Activated T-cell treated with anti-CD3 and anti-CD28 coated beads for 4 hours (primary cell): ENCODE measurements around the gene PLXNA3.

Experiments used
- DNase-seq: peaks from one replicate; pipeline ENCODE4 v3.0.0-alpha.2; 2020

PLXNA3 gene

DNA sequence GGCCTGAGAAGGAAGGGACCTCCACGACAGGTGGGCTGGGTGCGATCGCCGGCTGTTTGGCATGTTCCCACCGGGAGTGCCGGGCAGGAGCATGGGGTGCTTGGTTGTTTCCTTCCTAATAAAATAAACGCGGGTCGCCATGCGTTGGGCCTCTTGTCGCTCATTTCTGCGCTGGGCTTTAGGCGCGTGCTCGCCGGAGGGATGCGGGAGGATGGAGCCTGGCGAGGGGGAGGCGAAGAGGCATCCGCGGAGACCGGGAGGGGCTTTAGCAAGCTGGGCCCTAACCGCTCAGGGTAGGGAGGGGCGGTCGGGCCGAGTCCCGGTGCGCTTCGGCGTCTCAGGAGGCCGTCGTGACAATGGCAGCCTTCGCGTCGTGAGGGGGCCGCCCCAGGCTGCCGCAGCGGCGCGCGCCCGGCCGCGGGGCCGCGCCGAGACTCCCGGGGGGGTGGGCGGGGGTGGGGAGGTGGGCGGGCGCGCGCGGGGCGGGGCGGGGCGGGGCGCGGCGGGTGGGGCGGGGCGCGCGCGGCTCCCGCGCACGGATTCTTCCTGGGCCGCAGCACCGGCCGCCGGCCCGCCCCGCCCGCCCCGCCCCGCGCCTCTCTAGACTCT lies 21.6 kb upstream of the PLXNA3 start:
- no peak for DNase-seq

DNA sequence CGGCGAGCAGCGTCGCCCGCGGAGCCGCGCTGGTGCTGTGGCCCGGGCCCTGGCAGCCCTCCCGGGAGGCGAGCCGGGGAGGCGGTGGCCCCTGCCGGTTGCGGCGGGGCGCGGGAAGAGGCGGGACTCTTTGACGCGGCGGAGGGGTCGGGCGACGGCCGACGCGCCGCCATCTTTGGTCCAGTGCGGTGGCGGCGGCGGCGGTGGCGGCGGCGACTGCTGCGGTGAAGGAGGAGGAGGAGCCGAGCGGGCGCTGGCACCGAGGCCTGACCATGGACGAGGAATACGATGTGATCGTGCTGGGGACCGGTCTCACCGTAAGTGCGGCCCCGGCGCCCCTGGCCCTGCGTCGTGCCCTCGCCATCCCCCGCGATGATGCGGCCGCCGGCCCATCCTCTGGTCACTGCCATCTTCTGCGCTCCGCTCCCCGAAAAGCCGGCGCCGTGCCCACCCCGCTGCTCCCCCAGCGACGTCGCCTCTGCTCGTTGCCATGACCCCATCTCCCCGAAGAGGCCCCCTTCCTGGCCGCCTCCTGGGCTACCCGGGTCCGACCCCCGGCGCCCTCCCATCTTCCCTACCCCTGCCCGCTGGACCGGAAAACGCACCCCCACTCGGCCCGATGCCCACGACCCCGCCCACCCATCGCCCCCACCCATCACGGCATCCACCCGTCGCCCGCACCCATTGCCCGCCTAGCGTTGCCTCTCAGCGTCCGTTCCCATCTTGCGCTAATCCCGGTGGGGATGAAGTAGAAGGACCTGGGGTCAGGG lies 20.9 kb upstream of the PLXNA3 start, which contains the start of gene GDI1:
GDI1 (plus strand) TSS at position 172 of the 770 bp plus-strand sequence; CDS start at position 273, 101 bp downstream.
- no peak for DNase-seq

DNA sequence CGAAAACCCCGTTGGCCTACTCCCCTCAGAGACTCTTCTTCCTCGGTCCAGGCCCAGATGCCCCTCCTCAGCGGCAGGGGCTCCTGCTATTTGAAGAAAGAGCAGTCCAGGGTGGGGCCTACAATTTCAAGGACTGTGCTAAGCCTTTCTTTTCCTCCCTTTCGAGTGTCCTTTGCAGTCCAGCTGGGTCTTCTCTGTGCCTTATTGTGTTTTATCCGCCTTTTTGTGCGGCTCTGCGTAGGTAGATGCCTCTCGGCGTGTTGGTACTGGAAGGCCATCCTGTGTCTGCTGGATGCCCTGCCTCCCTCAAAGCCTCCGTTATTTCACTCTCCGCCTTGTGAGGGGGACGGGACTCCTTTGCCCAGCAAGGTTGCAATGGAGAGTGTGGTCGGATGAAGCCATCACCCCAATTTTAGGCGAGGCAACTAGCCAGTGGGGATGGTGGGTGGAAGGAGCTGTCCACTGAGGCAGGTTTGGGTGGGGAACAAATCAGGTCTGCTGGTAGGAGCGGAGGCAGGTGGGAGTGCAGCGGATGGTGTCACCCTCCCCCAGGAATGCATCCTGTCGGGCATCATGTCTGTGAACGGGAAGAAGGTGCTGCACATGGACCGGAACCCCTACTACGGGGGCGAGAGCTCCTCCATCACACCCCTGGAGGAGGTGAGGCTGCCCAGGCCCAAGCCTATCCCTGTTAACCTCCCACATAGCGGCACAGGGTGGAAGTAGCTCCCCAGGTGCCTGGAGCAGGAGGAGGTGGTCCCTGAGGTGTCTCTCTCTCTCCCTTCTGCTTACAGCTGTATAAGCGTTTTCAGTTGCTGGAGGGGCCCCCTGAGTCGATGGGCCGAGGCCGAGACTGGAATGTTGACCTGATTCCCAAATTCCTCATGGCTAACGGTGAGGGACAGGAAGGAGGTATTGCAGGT lies 19.8 kb upstream of the PLXNA3 start:
- DNase-seq: no peak

DNA sequence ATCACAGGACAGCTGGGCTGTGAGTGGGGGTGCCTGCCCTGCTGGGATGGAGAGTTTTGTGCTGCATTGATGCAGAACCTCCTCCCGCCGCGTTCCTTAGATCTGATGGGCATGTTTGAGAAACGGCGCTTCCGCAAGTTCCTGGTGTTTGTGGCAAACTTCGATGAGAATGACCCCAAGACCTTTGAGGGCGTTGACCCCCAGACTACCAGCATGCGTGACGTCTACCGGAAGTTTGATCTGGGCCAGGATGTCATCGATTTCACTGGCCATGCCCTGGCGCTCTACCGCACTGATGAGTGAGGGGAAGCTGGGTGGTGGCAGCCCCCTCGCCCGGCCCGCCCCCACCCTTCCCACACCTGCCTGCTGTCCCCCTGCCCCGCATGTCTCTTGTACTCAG lies 18.2 kb upstream of the PLXNA3 start:
- DNase-seq: no peak

DNA sequence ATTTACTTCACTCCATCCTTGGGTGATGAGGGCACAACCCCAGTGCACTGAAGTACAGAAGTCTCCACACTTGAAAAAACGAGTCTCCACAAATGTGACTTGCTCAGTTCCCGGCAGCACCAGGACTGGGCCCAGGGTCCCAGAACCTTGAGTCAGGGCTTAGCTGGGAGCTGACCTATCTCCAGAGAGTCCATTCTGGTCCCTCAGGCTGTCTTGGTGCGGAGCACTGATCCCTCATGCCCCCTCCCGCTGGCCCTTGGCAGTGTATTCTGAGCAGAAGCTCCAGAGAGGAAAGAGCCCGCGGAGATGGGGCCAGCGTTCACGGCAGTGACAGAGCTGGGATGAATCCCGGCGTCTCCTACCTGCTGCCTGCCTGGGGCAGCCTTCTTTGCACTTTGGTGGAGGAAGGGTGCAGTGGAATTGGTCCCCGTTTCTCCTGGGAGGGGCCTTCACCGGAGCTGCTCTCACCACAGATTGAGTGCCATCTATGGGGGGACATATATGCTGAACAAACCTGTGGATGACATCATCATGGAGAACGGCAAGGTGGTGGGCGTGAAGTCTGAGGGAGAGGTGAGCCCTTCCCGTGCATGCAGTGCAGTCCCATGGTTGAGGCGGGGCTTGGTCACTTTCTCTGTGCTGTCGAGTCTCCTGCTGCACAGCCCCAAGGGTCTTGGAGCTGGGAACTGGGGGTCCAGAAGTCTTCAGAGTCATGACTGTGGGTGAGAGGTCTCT lies 17.3 kb upstream of the PLXNA3 start:
- DNase-seq: no peak

DNA sequence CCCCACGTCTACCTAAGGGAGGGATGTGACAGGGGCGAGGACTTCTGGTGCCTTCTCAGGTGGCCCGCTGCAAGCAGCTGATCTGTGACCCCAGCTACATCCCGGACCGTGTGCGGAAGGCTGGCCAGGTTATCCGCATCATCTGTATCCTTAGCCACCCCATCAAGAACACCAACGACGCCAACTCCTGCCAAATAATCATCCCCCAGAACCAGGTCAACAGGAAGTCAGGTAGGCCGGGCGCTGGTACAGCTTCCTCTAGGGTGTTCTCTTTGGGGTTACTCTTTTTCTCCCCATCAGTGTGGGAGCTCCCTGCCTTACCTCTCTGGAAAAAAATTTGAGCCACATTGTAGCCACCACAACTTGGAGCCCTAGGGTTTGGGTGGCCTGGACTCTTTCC lies 16.5 kb upstream of the PLXNA3 start:
- no peak for DNase-seq

DNA sequence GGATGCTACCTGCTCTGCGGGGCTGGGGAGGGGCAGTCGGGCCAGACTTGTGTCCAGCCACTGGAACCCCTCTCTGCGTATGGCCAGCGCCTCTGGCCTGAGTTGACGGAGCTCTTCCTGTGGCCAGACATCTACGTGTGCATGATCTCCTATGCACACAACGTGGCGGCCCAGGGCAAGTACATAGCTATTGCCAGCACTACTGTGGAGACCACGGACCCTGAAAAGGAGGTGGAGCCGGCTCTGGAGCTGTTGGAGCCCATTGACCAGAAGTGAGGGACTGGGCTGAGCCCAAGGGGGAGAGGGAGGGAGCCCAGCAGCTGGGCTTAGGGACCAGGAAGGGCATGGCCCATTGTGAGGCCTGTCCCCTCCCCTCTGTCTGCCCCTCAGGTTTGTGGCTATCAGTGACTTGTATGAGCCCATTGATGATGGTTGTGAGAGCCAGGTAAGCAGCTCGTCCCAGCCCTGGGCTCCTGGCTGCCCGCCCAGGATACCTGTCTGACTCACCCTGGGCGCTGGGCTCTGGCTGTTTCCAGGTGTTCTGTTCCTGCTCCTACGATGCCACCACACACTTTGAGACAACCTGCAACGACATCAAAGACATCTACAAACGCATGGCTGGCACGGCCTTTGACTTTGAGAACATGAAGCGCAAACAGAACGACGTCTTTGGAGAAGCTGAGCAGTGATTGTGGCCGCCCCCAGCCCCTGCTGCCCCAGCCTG lies 15.9 kb upstream of the PLXNA3 start:
- DNase-seq: no peak

DNA sequence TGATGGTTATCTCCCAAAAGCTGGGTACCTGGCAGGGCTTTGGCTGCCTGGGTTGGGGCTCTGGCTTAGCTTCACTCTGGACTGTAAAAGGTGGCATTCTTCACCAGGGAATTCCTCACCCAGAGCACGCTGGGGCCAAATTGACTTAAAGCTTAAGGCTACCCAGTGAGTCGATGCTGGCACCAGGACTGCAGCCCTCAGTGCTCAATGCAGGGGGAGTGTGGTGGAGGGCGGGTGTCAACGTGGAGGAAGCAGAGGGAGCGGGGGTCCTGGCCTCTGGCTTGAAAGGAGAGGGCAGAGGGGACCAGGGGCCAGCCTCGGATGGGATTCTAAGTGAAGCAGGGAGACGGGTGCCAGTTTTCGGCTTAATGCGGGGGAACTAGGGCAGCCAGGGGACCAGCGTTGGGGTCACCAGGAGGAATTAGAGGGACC lies 14.6 kb upstream of the PLXNA3 start:
- DNase-seq: no peak

DNA sequence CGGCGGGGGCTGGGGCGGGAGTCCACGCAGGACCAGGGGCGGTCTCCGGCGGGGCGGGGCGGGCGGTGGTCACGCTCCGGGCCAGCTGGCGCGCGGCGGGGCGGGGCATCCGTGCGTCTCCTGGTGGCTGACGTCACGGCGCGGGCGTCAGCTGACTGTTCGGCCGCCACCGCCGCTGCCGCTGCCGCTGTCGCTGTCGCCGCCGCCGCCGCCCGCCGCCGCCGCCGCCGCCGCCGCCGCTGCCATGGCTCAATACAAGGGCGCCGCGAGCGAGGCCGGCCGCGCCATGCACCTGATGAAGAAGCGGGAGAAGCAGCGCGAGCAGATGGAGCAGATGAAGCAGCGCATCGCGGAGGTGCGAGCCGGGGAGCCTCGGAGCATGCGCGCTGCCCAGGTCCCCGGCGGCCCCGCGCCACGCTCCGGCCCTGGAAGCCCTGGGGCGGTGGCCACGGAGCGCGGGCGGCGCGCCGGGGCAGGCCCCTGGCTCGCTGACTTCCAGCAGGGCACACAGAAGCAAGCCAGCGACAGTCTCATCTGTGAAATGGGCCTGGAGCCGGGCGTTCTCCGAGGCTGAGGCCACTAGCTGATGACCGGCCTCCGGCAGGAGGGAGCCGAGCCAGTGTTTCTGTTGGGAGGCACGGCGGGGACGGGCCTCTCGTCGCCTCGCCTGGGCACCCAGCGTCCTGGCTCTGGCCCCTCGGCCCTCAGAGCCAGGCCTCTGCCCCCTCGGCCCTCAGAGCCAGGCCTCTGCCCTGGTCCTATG lies 13.9 kb upstream of the PLXNA3 start, which contains the start of gene FAM50A:
FAM50A (plus strand) TSS at position 150 of the 763 bp plus-strand sequence; CDS start at position 245, 95 bp downstream.
- peak; percentile 41 for DNase-seq

DNA sequence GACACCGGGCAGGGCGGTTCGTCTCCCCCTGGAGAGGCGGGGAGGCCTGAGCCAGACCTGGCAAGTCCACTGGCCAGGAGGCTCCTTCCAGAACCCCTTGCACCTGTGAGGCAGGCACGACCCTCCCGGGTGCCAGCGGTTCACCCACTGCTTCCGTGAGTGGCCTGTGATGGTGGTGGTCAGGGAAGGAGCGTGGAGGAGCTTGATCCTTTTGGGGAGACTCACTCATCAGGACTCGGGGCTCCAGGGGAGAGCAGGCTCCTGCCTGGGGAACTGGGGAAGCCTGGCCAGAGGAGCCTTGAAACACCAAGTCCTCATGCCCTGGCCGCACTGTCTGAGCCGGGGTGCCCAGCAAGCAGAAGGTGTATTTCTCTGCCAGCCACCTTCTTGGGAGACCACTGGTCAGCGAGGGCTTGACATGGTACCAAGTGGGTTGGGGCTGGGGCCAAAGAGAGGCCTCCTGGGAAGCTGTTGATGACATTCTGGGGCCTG lies 13.3 kb upstream of the PLXNA3 start:
- no peak for DNase-seq

DNA sequence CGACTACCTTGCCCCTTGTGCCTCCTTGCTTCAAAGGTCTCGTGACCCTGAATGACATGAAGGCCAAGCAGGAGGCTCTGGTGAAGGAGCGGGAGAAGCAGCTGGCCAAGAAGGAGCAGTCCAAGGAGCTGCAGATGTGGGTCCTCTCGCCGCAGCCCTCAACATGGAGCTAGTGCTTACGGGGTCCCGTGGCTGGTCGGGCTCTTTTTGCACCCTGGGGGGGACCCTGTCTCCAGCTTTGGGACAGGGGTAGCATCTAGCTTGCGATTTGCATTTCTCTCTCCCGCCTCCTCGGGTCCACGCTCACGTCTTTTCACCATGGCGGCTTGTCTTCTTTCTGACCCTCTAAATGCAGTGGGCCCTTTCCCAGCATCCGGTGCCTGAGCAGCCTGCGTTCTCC lies 12.3 kb upstream of the PLXNA3 start:
- DNase-seq: no peak

DNA sequence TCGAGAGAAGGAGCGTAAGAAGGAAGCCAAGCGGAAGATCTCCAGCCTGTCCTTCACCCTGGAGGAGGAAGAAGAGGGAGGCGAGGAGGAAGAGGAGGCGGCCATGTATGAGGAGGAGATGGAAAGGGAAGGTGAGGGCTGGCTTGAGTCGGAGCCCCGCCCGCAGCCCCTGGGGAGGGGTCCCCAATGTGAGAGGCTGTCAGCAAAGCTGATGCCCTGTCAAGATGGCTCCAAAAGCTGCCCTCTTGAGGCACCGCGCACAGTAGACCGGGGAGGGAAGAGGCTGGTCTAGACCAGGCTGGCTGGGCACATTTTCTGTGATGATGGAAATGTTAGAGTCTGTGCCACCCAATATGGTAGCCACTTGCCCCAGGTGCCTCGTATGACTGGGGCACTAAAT lies 11.7 kb upstream of the PLXNA3 start:
- DNase-seq: no peak

DNA sequence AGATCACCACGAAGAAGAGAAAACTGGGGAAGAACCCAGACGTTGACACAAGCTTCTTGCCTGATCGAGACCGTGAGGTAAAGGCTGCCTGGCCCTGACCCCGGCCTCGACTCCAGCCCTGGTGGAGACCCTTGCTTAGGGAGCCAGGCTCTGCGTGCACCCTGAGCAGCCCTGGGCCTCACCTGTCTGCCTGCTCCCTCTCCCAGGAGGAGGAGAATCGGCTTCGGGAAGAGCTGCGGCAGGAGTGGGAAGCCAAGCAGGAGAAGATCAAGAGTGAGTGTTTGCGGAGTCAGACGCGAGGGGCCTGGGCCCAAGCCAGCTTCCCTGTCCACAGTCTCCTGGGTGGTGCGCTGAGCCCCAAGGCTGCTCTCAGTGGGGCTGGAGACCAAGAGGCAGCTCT lies 9.6 kb upstream of the PLXNA3 start:
- no peak for DNase-seq

DNA sequence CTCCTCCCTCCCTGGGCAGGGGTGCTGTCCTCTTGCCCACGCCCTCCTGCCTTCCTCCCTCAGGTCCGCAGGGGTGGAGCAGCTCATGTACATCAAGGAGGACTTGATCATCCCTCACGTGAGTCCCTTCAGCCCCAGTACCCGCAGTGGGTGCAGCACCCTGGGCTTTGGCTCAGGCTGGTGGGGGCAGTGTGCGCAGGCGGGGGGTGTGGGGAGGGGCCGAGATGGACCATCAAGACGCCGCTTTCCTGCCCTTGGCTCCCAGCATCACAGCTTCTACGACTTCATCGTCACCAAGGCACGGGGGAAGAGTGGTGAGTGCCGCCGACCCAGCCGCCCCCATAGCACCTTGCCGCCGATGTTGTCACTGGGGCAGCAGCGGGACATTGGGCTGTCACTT lies 8.5 kb upstream of the PLXNA3 start:
- DNase-seq: no peak

DNA sequence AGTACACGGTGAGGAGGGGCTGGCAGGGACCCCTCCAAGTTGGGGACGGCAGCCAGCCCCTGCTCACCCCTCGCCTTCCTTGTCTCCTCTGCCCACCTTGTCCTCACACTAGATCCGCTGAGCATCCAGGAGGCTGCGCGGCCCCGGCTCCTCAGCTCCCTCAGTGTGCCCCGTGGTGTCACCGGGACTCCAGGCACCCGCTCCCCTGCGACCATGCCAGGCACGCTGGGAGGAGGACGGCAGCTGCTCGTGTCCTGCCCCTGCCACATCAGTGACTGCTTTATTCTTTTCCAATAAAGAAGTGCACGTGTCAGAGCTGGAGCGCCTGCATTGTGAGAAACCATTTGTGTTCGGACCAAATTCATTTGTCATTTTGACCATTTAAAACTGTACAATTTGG lies 7.8 kb upstream of the PLXNA3 start:
- DNase-seq: no peak

DNA sequence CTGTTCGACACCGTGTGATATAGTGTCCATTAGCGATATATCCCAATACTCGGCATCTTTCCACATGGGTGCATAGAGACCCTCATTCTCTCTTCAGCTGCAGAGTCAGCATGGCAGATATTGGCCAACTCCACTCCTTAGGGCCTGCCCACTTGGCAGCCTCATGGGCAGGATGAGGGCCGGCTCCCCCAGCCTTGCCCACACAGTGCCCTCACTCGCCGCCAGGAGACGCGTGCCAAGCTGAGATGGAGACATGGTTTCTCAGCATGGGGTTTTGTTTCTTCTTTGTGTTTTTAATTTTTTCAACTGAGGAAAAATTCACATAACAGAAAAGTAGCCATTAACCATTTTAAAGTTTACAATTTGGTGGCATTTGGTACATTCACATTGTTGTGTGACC lies 5.3 kb upstream of the PLXNA3 start:
- DNase-seq: no peak

DNA sequence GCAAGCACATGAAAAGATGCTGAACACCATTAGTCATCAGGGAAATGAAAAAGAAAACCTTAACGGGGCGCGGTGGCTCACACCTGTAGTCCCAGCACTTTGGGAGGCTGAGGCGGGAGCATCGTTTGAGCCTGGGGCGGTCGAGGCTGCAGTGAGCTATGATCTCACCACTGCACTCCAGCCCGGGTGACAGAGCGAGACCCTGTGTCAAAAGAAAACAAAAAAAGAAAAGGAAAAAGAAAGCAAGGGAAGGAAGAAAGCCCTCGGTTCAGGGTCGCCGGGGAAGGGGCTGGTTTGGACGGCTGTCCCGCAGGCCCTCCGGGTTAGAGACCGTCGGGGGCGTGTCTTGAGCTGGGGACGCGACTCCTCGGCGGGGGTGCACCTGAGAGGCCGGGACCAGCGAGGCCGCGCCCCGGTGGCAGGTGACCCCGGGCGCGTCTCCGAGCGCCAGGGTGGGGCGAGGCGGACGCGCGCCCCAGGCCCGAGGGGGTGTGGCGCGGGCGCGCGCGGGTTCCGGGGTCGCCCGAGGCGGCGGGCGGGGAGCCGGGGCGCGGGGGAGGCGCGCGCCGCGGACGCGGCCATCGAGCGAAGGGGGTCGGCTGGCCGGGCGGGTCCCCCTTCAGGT lies 478 bp upstream of the PLXNA3 start:
- DNase-seq: peak; percentile 30

DNA sequence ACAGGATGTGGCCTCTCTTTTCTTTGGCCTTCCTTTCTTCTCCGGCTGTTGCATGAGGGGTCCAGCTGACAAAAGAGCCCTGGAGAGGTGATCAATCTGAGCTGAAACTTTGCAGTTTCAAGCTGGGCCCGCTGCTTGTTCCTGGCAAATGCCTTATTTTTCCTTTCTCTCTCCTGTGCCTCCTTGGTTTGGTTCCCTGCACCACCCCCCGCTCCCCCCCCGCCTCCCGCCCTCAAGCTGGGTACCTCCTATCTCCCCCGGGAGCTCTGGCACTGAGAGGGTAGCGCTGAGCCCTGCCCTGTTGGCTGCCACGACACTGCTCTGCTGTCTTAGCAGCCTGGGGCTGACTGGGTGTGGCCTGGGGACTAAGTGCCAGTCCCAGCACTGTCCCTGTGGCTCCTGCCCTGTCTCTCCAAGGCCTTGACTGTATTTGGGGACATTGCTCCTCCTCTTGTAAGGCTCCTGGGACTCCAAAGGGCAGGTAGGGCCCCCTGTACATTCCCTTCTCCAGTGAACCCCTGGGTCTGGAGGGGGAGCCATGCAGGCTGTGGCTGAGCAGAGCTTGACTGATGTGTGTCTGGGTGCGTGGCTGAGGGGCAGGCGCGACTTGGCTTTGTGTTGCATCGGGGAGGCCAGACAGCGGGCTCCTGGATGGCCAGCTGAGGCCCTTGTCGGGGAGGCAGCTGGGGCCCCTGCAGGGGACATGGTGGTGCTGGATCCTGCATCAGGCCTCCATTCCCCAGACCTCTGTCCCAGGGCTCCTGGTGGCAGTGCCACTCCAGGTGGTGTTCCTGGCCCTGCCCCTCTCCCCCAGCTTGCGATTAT lies 1.1 kb downstream of the PLXNA3 start:
- no peak for DNase-seq

DNA sequence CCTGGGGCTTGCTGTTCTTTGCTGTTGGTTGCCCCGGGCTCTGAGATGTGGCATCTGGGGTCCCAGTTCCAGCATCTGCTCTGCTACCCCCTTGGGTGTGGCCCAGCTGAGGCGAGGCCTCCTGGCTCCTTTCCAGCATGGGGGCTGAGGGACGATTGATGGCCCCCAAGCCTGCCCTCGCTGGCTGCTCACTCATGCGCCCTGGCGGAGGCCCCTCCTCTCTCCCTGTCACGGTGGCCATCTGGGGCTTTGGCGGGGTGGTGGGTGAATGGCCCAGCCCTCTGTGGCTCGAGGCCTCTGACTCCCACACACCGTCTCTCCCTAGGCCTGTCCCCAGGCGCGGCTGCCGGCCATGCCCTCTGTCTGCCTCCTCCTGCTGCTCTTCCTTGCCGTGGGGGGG lies 1.8 kb downstream of the PLXNA3 start:
- DNase-seq: no peak

DNA sequence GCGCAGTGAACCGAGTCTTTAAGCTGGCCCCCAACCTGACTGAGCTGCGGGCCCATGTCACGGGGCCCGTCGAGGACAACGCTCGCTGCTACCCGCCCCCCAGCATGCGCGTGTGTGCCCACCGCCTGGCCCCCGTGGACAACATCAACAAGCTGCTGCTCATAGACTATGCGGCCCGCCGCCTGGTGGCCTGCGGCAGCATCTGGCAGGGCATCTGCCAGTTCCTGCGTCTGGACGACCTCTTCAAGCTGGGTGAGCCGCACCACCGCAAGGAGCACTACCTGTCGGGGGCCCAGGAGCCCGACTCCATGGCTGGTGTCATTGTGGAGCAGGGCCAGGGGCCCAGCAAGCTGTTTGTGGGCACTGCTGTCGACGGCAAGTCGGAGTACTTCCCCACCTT lies 2.2 kb downstream of the PLXNA3 start:
- DNase-seq: no peak
